ENCODE data around the gene MAN1C1.

GRCh38 chr1:25608488-25609178 lies 8.0 kb upstream of the MAN1C1 start:
- peak; percentile 47 to 72 (median 65) for TF ChIP-seq CTCF (IDR thresholded peaks at IDR 0.05)
- TF ChIP-seq POLR2A (IDR thresholded peaks at IDR 0.05): no peak
